ENCODE results near the gene PRAMEF26.
"Not testable (repeated sequence)": the region's sequence is repeated elsewhere in the genome, so short reads cannot be mapped to it uniquely, and the experiment has no call there.

The PRAMEF26 gene

GRCh38 chr1:13155909-13156308 lies at the start of gene PRAMEF26:
Gene PRAMEF26 (minus strand): TSS chr1:13156009. CDS start chr1:13153095, 2,914 bp downstream.
- not testable (repeated sequence) for DNase-seq

- DNase-seq, result not testable (repeated sequence)
Measured at GRCh38 chr1:13201309-13201708, 45.5 kb upstream of the PRAMEF26 start, which contains the start of gene PRAMEF13. Gene PRAMEF13 (minus strand): TSS chr1:13201409. CDS start chr1:13199589, 1,820 bp downstream.

GRCh38 chr1:13171548-13171947 lies 15.7 kb upstream of the PRAMEF26 start, which contains the start of gene PRAMEF9:
Gene PRAMEF9 (plus strand): TSS chr1:13171848. CDS start chr1:13175281, 3,433 bp downstream.
- not testable (repeated sequence) for DNase-seq

GRCh38 chr1:13165531-13165930 lies 9.7 kb upstream of the PRAMEF26 start, which contains the start of gene HNRNPCL4:
Gene HNRNPCL4 (minus strand): TSS chr1:13165631. CDS start chr1:13165467, 164 bp downstream.
- DNase-seq, result not testable (repeated sequence)

GRCh38 chr1:13116754-13117153 lies 39.1 kb downstream of the PRAMEF26 start, which contains the start of gene HNRNPCL2:
Gene HNRNPCL2 (minus strand): TSS chr1:13116854. CDS start chr1:13116400, 454 bp downstream.
- not testable (repeated sequence) for DNase-seq
